NOMO-1 treated with DMSO at 0.1 percent for 48 hours (cell line): ENCODE results near the gene PTPRC.

ENCODE experiments used
- DNase-seq: peaks from one replicate; lab custom pipeline; 2025; ENCODE audit not compliant: unreplicated experiment; lab: John Stamatoyannopoulos, UW

PTPRC gene

DNA sequence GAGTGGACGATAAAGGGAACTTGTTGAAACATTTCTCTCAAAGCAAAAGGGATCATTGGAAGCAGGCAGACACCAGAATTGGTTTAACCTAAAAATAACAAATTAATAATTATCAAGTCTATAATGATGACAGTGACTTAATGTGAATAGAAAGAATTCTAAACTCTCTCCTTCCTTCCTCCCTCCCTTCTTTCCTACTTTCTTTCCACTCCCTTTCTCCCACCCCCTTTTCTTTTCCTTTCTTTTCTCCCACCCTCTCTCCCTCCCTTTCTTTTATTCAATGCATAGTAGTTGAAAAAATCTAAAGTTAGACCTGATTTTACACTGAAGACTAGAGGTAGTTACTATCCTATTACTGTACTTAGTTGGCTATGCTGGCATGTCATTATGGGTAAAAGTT lies 55.7 kb downstream of the PTPRC start:
- DNase-seq, result no peak

DNA sequence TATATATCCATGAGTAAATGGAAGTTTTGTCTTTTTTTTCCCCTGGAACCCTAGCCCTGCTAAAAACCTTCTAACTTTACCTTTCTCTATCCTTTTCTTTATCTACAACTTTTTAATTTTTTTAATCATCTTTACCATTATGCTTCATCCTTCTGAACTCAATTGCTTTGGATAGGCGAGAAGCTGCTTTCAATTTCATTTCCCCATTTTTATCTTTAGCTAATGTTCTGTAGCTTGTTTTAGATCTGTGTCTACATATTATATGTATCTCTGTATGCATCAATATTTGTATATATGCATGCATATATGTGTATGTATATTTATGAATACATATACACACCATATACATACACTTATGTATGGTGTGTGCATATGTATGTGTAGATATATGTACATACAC lies 57.4 kb downstream of the PTPRC start:
- DNase-seq, result peak; percentile 65

DNA sequence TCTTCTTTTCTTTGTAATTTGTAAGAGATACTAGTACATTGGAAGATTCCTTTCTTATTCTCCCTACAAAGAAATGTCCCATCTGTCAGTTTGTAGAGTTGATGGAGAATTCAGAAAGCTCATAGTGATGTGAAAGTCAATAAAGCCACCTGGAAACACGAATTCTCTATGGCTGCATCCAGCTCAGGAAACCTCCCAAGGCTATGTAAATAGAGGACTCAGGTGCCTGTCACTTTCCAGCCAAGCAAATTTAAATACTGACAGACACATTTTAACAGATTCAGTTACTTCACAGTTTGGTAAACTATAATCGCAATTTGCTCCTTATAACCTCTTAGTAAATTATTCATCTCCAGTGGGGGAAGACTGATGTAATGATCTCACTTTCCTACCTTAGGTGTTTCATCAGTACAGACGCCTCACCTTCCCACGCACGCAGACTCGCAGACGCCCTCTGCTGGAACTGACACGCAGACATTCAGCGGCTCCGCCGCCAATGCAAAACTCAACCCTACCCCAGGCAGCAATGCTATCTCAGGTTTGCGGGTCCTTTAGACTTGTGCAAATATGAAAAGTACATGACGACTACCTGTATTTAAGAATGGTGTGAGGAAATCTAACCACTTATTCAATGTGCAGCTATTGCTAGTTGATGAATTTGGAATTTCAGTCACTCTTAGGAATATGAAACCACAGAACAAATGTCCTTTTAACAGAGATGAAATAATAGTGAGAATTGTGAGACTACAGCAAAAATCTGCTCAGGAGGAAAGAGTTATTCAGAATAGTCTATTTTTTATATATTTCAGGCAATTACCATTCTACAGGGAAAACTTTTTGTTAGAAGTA lies 60.6 kb downstream of the PTPRC start:
- no peak for DNase-seq

DNA sequence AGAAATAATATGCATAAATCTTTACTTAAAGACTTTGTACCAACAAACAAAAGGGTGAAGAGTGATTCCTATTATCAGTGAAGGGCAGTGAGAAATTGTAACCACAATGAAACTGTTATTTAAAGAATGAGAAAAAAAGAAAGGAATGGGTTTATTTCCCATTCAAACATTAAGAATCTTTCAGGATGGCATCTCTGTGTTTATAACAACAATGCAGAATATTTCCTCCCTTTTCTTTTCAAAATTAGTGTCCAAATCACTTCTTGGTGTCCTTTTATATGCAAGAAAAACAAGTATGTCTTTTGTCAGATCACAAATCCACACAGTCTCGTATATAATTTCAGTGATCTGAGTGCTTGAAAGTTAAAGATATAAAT lies 61.2 kb downstream of the PTPRC start:
- DNase-seq, result no peak

DNA sequence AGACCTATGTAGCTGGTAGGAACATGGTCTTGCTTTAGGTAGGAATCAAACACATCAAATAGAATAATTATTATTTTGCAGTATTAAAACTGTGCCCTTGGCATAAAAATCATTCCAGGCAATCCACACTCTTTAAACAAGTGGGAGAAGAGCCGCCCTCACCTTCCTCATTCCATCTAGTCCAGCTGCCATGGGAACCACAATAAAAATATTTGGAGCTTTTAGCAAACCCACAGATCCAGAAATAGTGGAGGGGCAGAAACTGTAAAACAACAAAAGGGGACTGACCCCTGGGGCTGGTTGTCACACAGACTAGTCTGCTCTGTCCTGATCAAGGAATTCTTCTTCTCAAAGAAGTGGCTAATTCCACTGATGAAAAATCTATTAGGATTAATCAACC lies 61.6 kb downstream of the PTPRC start:
- DNase-seq, result no peak

DNA sequence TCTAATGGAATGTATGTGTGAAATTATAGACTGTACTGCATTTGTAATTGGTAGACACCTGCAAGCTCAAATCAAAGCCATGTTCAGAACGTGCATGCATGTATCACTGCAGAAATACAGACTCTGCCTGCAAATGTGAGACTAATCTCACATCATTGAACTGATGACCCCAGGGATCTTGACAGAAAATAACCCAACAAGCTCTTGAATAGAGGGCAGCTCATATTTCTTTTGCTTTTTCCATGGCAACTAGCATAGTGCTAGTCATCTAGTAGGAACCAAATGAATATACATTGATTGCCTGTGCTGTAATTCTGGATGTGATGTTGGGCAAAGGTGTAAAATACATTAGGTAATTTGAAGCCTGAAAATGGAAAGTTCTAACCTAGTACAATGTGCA lies 62.4 kb downstream of the PTPRC start:
- no peak for DNase-seq

DNA sequence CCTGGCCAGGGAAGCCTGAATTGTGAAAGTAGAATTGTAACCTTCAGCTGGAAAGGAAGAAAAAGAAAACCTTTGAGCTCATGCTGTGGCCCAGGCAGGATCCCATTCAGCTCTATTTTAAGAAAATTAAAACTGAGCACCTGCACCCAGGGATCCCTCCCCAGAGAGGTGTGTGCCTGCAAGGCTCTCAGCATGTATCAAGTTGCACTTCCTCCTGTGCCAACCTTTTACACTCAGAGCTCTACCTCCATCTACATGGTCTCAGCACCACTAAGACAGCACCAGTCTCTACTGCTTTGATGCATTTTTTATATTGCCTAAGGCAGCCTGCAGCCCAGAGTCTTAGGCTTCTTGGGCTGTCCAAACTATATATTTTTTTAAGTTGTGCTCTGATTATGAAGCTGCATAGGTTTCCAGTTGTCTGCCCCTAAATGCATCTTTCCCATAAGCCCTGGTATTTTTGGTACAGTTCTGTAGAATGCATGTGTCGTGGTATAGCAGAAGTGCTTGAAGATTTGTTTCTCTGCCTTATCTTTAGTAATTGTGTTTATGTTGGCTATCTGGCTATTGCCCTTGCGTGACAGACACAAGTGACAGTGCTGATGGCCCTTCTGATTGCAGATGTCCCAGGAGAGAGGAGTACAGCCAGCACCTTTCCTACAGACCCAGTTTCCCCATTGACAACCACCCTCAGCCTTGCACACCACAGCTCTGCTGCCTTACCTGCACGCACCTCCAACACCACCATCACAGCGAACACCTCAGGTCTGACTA lies 63.1 kb downstream of the PTPRC start:
- no peak for DNase-seq

DNA sequence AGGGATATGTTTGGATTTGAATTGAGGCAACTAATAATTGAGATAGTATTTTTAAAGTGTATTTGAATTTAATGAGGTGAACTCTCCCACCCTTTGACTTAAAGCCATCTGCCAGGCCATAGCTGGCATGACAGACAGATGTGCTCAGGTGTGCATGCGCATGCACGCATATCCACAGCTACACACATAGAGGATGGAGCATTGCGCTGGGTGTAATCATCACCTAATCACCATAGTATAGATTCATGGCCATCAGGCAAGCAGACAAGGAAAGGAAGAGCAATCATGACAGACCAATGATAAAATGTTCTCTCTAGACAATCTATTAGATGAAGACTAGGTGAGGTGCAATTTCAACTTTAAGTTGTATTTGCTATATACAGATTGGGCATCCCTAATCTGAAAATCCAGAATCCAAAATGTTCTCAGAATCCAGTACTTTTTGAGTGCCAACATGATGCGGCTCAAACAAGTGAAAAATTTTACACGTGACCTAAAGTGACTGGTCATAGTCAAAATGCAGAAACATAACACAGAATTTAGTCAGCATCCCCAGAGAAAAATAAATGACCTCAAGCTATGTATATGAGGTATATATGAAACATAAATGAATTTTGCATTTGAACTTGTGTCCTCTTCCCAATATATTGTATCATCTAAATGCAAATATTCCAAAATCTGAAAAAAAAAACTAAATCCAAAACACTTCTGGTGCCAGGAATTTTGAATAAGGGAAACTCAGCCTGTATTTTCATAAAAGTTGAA lies 70.1 kb downstream of the PTPRC start:
- DNase-seq, result no peak

DNA sequence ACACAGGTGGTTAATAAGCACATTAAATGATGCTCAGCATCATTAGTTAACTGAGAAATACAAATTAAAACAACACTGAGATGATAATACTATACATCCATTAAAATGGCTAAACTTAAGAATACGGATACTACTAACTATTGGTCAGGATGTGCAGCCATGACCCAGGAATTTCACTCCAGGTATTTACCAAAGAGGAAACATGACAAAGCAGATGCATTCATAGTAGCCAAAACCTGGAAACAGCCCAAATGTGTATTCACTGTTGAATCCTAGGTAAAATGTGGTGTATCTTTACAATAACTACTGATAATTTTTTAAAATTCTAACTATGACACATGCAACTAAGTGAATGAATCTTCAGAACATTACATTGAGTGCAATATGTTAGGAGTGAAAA lies 73.0 kb downstream of the PTPRC start:
- DNase-seq, result no peak

DNA sequence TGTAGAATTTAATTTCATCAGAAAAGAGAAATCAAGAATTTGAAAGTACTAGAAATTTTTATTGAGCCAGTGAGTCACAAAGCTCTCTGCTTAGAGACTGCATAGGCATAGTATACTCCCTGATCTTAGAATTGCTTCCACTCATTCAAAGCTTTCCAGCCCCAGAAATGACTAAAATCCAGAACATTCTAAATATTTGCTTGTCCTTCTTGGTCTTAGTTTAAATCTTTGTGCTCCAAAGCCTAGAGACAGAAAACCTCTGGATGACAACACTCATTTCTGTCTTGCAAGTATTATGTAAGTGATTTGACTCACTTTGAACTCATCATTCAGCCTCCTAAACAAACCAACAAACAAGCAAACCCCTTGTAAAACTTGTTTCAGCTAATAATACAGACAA lies 74.2 kb downstream of the PTPRC start:
- no peak for DNase-seq

DNA sequence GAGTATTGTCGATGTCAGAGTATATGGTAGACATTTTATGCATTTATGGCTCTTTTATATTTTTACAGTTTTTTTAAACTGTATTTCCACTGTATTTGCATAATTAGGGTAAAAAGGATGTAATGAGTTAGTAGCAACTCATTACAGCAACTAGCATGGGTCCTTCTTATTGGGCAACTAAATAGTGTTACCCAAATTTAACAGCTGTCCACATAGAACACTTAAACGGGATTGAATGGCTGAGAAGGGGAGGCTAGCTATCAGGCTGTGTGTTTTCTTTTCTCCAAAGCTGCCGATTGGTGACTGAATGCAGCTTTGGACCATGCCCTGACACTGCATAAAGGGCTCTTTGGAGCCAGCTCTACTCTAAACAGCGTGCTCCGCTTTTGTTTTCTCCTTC lies 75.4 kb downstream of the PTPRC start:
- no peak for DNase-seq

DNA sequence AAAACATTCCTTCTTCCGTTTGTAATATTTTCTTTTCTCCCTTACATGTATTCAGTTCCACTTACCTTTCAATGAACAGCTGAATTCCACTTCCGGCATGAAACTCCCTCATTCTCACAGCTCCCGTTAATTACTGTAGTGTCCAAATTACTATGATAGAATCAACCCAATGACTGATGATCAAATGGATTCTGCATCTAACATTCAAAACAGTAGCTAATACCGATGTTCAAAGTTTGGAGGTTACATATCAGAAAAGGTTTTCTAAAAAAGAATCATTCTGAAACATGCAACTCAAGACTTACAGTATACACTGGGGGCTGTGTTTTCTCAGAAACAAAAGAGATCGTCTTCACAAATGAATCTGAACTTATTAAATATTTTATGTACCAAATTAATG lies 77.2 kb downstream of the PTPRC start:
- no peak for DNase-seq

DNA sequence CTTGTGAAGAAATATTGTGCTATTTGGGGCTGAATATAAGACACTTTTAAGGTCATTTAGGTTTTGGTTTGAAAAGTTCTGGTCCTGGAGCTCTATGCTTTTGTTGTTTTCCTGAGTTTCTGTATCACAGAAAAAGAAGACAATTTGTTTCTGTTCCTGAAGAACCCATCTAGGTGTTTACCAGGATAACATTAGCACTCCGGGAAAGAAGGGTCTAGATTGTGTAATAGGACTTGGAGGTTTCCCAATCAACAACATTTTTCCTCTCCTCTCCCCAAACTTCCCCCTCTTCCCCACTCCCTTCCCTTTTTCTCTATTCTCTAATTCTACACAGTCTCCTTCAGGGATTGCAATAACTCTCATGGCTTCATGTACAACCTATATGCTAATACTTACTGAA lies 78.7 kb downstream of the PTPRC start:
- DNase-seq, result no peak

DNA sequence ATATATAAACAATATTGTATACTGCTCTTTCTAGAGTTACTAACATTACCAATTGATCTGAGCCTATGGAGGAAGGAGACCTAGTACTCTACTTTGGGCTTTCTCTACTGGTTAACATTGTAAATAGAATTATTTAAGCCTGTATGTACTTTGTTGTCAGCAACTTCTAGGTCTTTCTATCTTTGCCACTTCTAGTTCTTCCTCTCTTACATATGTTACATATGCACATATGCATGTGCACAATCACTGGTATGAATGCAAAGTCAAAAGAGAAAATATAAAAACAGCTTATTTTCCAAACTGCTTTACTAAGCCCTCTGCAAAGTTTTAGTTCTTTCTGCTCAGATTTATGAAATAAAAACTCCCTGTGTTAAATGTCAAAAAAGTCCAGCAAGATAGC lies 84.3 kb downstream of the PTPRC start:
- no peak for DNase-seq

DNA sequence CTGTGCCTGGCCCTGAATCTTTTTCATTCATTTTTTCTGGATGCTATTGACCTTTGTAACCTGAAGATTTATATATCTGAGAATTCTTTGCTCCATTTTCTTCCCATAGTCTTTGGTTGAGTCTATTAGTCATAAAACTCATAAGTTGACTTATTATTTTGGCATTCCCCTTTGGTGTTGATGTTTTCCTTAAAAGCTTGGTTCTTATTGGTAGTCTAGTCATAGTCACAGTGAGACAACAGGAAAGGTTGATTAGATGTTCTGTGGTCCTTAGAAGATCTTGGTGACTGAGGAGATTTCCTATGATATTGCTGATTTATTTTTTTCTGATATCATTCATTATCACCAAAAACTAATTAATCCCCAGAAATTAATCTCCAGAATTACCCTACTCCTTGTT lies 86.2 kb downstream of the PTPRC start:
- no peak for DNase-seq

DNA sequence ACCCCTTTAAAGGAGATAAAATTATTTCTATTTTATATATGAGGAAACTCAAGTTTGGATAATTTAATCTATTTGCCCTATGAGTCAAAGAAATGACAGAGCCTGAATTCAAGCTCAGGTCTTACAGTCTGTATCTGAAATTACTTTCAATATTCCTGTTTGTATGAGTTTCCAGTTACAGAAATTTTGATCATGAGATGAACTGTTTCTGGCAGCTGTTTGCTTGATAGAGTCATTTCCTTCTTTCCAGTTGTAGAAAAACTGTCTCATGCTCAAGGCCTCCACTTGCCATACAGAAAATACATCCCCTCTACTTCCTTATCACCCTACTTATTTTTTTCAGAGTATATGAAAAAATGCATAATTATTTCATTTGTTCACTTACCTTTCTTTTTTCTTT lies 87.6 kb downstream of the PTPRC start:
- no peak for DNase-seq

DNA sequence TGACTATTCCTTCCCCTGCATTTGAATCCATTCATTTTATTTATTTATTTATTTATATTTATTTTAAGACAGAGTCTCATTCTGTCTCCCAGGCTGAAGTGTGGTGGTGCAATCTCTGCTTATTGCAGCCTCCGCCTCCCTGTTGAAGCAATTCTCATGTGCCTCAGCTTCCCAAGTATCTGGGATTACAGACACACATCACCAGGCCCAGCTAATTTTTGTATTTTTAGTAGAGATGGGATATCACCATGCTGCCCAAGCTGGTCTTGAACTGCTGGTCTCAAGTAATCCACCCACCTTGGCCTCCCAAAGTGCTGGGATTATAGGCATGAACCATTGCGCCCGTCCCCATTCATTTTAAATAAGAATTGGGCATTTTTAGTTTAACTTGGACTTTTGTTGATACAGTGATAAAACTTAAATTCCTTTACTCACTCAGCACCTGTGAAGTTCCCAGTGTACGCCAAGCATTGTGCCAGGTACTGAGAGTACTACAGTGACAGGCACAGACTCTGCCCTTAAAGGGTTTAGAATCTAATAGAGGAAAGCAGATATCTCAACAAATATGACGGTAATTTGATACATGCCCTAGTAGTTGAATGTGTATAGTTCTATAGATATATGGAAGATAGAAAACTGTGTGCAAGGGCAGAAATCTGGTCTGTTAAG lies 90.5 kb downstream of the PTPRC start:
- no peak for DNase-seq

DNA sequence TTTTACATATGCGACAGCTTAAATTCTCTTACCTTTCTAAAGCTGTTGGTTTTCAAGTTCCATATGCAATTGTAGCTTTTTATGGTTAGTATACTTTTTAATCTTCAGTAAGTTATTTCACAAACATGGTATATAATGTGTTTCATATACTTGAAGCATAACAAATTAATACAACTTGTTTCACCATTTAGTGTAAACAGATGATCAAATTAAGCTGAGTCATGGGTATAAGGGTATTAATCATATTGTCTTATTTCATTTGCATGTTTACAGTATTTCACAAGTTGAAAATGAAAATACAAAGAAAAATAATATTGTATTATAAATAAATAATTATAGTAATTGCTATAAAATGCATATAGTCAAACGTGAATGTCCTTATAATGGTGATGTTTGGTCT lies 92.1 kb downstream of the PTPRC start:
- no peak for DNase-seq

DNA sequence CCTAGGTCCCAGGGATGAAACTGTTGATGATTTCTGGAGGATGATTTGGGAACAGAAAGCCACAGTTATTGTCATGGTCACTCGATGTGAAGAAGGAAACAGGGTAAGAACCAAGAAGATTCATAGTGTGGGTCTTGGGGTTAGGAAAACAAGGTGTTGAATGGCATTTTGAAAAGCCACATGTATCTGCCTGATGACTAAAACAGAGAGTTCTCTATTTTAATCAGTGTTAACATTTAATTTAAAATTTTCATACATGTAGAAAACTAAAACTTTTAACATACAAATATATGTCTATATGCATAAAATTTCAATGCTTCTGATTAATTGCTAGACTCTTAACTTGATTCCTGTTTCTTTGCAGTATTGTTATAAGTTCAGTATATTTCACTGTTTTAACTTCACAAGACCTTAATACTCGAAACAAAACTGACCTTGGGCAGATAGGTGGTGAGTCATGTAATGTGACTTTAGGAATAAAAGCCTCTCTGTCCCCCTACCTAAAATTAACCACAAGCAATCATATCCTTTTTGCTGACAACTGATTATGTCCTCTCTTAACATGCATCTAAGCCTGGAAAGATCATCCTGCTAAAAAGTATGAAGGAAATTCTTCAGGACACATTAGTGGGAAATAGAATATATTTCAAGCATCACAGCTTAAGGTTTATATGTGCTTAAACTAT lies 95.6 kb downstream of the PTPRC start:
- no peak for DNase-seq

DNA sequence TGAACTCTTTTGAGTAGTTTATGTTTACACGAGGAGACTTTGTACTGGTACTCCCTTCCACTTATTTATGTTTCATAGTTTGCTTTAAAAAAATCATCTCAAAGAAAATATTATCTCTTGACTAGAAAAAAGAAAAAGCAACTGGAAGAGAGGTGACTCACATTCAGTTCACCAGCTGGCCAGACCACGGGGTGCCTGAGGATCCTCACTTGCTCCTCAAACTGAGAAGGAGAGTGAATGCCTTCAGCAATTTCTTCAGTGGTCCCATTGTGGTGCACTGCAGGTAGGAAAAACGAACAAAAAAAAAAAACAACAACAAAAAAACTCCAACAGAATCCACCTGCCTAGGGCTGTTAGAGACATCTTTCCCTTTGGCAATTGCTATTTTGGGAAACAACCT lies 102.9 kb downstream of the PTPRC start:
- DNase-seq, result no peak

DNA sequence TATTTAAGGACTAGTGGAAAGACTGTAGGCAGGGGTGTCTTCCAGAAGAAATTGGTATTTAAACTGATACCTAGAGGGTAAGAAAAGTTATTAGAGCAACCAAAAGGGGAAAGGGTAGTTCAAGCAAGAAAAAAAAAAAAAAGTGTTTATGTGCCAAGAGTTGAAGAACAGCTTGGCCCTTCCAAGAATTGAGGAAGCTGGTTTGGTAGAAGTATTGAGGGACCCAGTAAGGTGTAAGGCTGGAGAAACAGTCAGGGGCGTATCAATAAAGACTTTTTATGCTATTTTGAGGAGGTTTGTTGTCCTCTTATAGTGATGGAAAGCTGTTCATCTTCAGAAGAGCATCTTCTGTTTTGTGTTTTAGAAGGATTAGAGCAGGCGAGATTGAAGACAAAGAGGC lies 108.3 kb downstream of the PTPRC start:
- DNase-seq, result peak; percentile 27
